Activated T-helper 1 cell treated with anti-CD3 and anti-CD28 coated beads, Interleukin-12 subunit alpha, Interleukin-12 subunit beta, Interleukin-2, Interleukin-4 antibody, amounts not matched to agents 30 ng/mL and 10 ng/mL and 1 ng/mL, durations not matched to agents 14 hours and 24 hours and 36 hours (primary cell): ENCODE data around the gene PIGS. TPM values are rescaled to one million over a fixed set of nuclear protein-coding genes. Genes with fewer than 3 reads are reported as not detected.
"Not testable (repeated sequence)": the region's sequence is repeated elsewhere in the genome, so short reads cannot be mapped to it uniquely, and the experiment has no call there.

Experiments
- DNase-seq: peaks from one replicate; pipeline ENCODE4 v3.0.0; 2021; ENCODE audit warnings: low spot score
- H3K27ac Mint-ChIP-seq: one replicate; pipeline ENCODE4 v1.8.0; 2021; ENCODE audit warnings: mild to moderate bottlenecking, mixed read lengths
- H3K27me3 Mint-ChIP-seq: one replicate; pipeline ENCODE4 v1.8.0; 2022; ENCODE audit warnings: mild to moderate bottlenecking, moderate library complexity, mixed read lengths; ENCODE audit not compliant: insufficient read depth
- H3K36me3 Mint-ChIP-seq: one replicate; pipeline ENCODE4 v1.8.0; 2021; ENCODE audit warnings: low read depth, mixed read lengths
- H3K4me1 Mint-ChIP-seq: one replicate; pipeline ENCODE4 v1.8.0; 2021; ENCODE audit warnings: low read depth, mixed read lengths
- H3K4me3 Mint-ChIP-seq: one replicate; pipeline ENCODE4 v1.8.0; 2021; ENCODE audit warnings: mild to moderate bottlenecking, moderate library complexity, mixed read lengths
- H3K9me3 Mint-ChIP-seq: one replicate; pipeline ENCODE4 v1.8.0; 2021; ENCODE audit warnings: mixed read lengths
- intact Hi-C: fragments of 100-400 bp; cut with micrococcal nuclease; formaldehyde crosslinking; loops from one replicate; pipeline ENCODE4 v1.15.1; 2024
- total RNA-seq: library from RNA; stranded (reverse); gene quantifications from 2 replicates; pipeline ENCODE4 v1.2.3, GENCODE V29; 2022

The PIGS gene
- total RNA-seq: 57.8 and 61.2 TPM in 2 replicates

- Mint-ChIP-seq H3K36me3 (peaks cover 38% of the 10 kb centered on the region), H3K9me3 (no peaks in the 10 kb centered on the region), H3K27me3 (no peaks in the 10 kb centered on the region), H3K4me1 (peaks cover 81% of the 10 kb centered on the region), H3K27ac (peak within 1 kb of the TSS; percentile 88), H3K4me3 (peak within 1 kb of the TSS; percentile 94)
- DNase-seq: peak; percentile 91
- intact Hi-C loops: loop anchor here (1.0 to 10.0 kb wide), 7 partner anchors 8 to 383 kb away; partner anchors contain the start of genes BLTP2, PHF12, SDF2 and SPAG5
These were observed at the start of gene PIGS for GRCh38 chr17:28571361-28572122. Gene PIGS, minus strand, starts transcription at chr17:28571524. Its CDS starts 28 bp downstream, at chr17:28571496.

GRCh38 chr17:28620010-28620409 lies 48.7 kb upstream of the PIGS start:
- no peak overlapping the region for H3K27ac Mint-ChIP-seq
- DNase-seq: no peak
- peaks cover 69% of the 10 kb centered on the region for H3K36me3 Mint-ChIP-seq
- H3K27me3 Mint-ChIP-seq: no peaks in the 10 kb centered on the region
- intact Hi-C loops: no loop called here
- H3K4me1 Mint-ChIP-seq: peaks cover 10% of the 10 kb centered on the region
- H3K9me3 Mint-ChIP-seq: no peaks in the 10 kb centered on the region
- no peak overlapping the region for H3K4me3 Mint-ChIP-seq

- intact Hi-C loops: no loop called here
- H3K27ac Mint-ChIP-seq: no peak overlapping the region
- no peak for DNase-seq
- H3K36me3 Mint-ChIP-seq: peaks cover 66% of the 10 kb centered on the region
- no peaks in the 10 kb centered on the region for H3K9me3 Mint-ChIP-seq
- H3K4me3 Mint-ChIP-seq: no peak overlapping the region
- no peaks in the 10 kb centered on the region for H3K27me3 Mint-ChIP-seq
- H3K4me1 Mint-ChIP-seq: peaks cover 10% of the 10 kb centered on the region
These were observed 47.1 kb upstream of the PIGS start for GRCh38 chr17:28618464-28618863.

GRCh38 chr17:28616281-28616680 lies 45.0 kb upstream of the PIGS start:
- Mint-ChIP-seq H3K4me1 (peaks cover under 1% of the 10 kb centered on the region), H3K36me3 (peaks cover 66% of the 10 kb centered on the region), H3K4me3 (no peak overlapping the region), H3K27me3 (no peaks in the 10 kb centered on the region), H3K27ac (no peak overlapping the region), H3K9me3 (no peaks in the 10 kb centered on the region)
- no peak for DNase-seq
- intact Hi-C loops: no loop called here

GRCh38 chr17:28615260-28615940 lies 44.1 kb upstream of the PIGS start:
- intact Hi-C loops: no loop called here
- H3K36me3 Mint-ChIP-seq: peaks cover 64% of the 10 kb centered on the region

GRCh38 chr17:28613931-28614381 lies 42.6 kb upstream of the PIGS start, which contains the start of gene RSKR:
Gene RSKR, minus strand, starts transcription at chr17:28614185. Its CDS starts 24 bp downstream, at chr17:28614161.
- Mint-ChIP-seq H3K36me3 (peaks cover 61% of the 10 kb centered on the region), H3K9me3 (no peaks in the 10 kb centered on the region), H3K4me3 (no peak within 1 kb of the TSS), H3K27ac (no peak within 1 kb of the TSS), H3K4me1 (no peaks in the 10 kb centered on the region), H3K27me3 (no peaks in the 10 kb centered on the region)
- intact Hi-C loops: loop anchor here (1.0 to 5.0 kb wide), 3 partner anchors 15 to 120 kb away; partner anchors contain the start of gene SPAG5
- DNase-seq: no peak

More at GRCh38 chr17:28615260-28615940, 44.1 kb upstream of the PIGS start:
- H3K4me3 Mint-ChIP-seq: no peak overlapping the region
- no peak for DNase-seq
- no peaks in the 10 kb centered on the region for H3K27me3 Mint-ChIP-seq
- H3K4me1 Mint-ChIP-seq: no peaks in the 10 kb centered on the region
- H3K27ac Mint-ChIP-seq: no peak overlapping the region
- H3K9me3 Mint-ChIP-seq: no peaks in the 10 kb centered on the region

- no peaks in the 10 kb centered on the region for H3K9me3 Mint-ChIP-seq
- no peak overlapping the region for H3K27ac Mint-ChIP-seq
- no peaks in the 10 kb centered on the region for H3K27me3 Mint-ChIP-seq
- intact Hi-C loops: loop anchor here (1.0 to 5.0 kb wide), 3 partner anchors 14 to 119 kb away; partner anchors contain the start of gene SPAG5
- H3K36me3 Mint-ChIP-seq: peaks cover 55% of the 10 kb centered on the region
- no peak overlapping the region for H3K4me3 Mint-ChIP-seq
- DNase-seq: peak; percentile 4
- no peaks in the 10 kb centered on the region for H3K4me1 Mint-ChIP-seq
These were observed 41.9 kb upstream of the PIGS start for GRCh38 chr17:28612936-28613872.

- H3K36me3 Mint-ChIP-seq: peaks cover 54% of the 10 kb centered on the region
- H3K4me1 Mint-ChIP-seq: no peaks in the 10 kb centered on the region
These were observed 41.2 kb upstream of the PIGS start for GRCh38 chr17:28612531-28612930.

GRCh38 chr17:28610376-28610775 lies 39.1 kb upstream of the PIGS start:
- H3K9me3 Mint-ChIP-seq: no peaks in the 10 kb centered on the region
- no peak for DNase-seq
- no peak overlapping the region for H3K27ac Mint-ChIP-seq
- peaks cover 39% of the 10 kb centered on the region for H3K36me3 Mint-ChIP-seq
- intact Hi-C loops: loop anchor here (5.0 kb wide), 1 partner anchor 63 kb away; no protein-coding TSS in a partner anchor
- no peaks in the 10 kb centered on the region for H3K27me3 Mint-ChIP-seq
- H3K4me1 Mint-ChIP-seq: no peaks in the 10 kb centered on the region
- no peak overlapping the region for H3K4me3 Mint-ChIP-seq

More at GRCh38 chr17:28612531-28612930, 41.2 kb upstream of the PIGS start:
- no peak for DNase-seq
- H3K27me3 Mint-ChIP-seq: no peaks in the 10 kb centered on the region
- H3K27ac Mint-ChIP-seq: no peak overlapping the region
- no peaks in the 10 kb centered on the region for H3K9me3 Mint-ChIP-seq
- intact Hi-C loops: loop anchor here (2.0 to 5.0 kb wide), 2 partner anchors 14 to 65 kb away; partner anchors contain the start of gene SPAG5
- H3K4me3 Mint-ChIP-seq: no peak overlapping the region

- H3K4me1 Mint-ChIP-seq, DNase-seq, H3K27me3 Mint-ChIP-seq, H3K36me3 Mint-ChIP-seq, H3K9me3 Mint-ChIP-seq, H3K4me3 Mint-ChIP-seq, intact Hi-C loops, H3K27ac Mint-ChIP-seq: not testable (repeated sequence)
These were observed 32.7 kb upstream of the PIGS start for GRCh38 chr17:28604031-28604430.

- peaks cover 7% of the 10 kb centered on the region for H3K36me3 Mint-ChIP-seq
- no peaks in the 10 kb centered on the region for H3K9me3 Mint-ChIP-seq
- intact Hi-C loops: loop anchor here (1.0 to 5.0 kb wide), 11 partner anchors 13 to 353 kb away; partner anchors contain the start of genes BLTP2, IFT20, PHF12 and PIGS
- no peaks in the 10 kb centered on the region for H3K27me3 Mint-ChIP-seq
- H3K4me3 Mint-ChIP-seq: peak overlapping the region; percentile 96
- DNase-seq: peak; percentile 49
- peaks cover 26% of the 10 kb centered on the region for H3K4me1 Mint-ChIP-seq
- peak overlapping the region; percentile 98 for H3K27ac Mint-ChIP-seq
These were observed 28.2 kb upstream of the PIGS start for GRCh38 chr17:28599311-28600184.
